Measurements from ENCODE around the gene PCP4L1. TPM values are rescaled to one million over a fixed set of nuclear protein-coding genes. Genes with fewer than 3 reads are reported as not detected.

PCP4L1 gene
- total and polyA plus RNA-seq, 8 donors, result 0.08 to 0.23 (median 0.14) TPM; not detected in 4

DNA sequence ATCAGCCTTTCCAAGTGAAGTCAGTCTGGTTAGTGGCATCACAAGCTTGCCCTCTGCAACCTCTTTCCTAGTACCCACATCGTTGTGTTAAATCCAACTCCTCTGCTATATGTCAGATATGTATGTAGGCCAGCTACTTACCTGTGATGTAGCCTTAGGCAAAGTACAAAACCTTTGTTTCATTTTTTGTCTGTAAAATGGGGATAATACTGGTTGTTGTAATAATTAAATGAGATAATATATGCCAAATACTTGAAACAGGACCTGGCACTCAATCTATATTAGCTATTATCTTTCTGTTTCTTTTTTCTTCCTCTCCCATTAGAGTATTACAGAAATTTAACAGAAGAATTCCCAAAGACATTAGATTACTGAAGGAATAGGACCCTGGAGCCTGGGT, 1.2 kb downstream of the PCP4L1 start:
- Histone ChIP-seq H3K27me3 (peaks cover 0 to 5% (median 0%) of the 10 kb centered on the region in 4 donors), H3K27ac (no peak overlapping the region), H3K4me3 (no peak overlapping the region), H3K36me3 (no peaks in the 10 kb centered on the region), H3K9me3 (no peaks in the 10 kb centered on the region), H3K4me1 (peaks cover 0 to 3% (median 0%) of the 10 kb centered on the region in 3 donors)
- ATAC-seq (no peak), FAIRE-seq (no peak), DNase-seq (no peak)
- whole genome bisulfite sequencing, 2 donors, result 66 to 78% methylated on average over 1 of the region's 1 CpG
- intact Hi-C loops (cut with DNase I), result no loop called here
- TF ChIP-seq, protein P1, sequence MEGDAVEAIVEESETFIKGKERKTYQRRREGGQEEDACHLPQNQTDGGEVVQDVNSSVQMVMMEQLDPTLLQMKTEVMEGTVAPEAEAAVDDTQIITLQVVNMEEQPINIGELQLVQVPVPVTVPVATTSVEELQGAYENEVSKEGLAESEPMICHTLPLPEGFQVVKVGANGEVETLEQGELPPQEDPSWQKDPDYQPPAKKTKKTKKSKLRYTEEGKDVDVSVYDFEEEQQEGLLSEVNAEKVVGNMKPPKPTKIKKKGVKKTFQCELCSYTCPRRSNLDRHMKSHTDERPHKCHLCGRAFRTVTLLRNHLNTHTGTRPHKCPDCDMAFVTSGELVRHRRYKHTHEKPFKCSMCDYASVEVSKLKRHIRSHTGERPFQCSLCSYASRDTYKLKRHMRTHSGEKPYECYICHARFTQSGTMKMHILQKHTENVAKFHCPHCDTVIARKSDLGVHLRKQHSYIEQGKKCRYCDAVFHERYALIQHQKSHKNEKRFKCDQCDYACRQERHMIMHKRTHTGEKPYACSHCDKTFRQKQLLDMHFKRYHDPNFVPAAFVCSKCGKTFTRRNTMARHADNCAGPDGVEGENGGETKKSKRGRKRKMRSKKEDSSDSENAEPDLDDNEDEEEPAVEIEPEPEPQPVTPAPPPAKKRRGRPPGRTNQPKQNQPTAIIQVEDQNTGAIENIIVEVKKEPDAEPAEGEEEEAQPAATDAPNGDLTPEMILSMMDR (IDR thresholded peaks at IDR 0.05), result no peak

DNA sequence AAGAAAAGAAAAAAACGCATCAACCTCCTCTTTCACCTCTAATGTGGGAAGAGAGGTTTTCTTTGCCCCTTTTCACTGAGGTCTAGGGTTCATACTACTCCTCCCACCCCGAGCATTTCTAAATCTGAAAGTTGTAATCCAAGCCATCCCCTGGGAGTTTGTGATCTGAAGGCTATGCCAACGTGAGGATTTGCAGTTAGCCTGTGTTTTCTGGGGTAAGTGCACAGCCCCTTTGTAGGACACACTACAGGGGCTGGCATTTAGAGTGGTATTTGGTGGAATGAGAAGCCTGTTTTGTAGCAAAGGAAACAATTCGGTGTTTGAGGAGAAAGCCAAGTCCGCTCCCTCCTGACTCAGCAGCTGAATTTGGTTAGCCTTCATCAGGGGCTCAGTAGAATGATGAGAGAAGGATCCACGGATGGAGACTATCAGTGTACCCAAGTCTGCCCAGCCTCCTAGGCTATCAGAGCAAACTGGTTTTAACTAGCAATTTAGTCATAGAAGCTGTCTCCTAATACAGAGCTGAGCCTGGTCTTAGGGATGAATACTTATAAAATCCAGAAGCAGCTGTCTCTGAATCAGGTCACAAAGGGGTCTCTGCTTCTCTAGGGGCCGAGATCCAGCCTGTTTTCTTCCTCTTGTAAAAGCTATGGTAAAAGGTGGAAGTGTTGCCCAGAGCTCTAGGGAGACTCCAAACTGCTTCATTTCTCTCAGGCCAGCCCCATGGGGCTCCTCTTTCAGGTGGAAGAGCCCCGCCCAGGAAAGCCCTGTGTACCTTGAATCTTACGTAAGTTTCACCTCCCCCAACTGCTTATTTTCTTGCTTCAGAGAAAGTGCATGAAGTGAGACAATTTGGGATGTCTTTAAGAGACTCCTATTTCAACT, 2.1 kb downstream of the PCP4L1 start:
- intact Hi-C loops (cut with DNase I), result no loop called here
- no peak overlapping the region for H3K27ac ChIP-seq
- H3K4me3 ChIP-seq, result no peak overlapping the region
- no peaks in the 10 kb centered on the region for H3K9me3 ChIP-seq
- H3K4me1 ChIP-seq, result peaks cover 0 to 3% (median 0%) of the 10 kb centered on the region in 3 donors
- DNase-seq (no peak), FAIRE-seq (no peak), ATAC-seq (no peak)
- WGBS, 2 donors, result 62 to 64% methylated on average over 9 of the region's 9 CpGs
- H3K36me3 ChIP-seq, result no peaks in the 10 kb centered on the region
- TF ChIP-seq, protein P1 (IDR thresholded peaks at IDR 0.05), result no peak
- H3K27me3 ChIP-seq, result peaks cover 0 to 5% (median 0%) of the 10 kb centered on the region in 4 donors

DNA sequence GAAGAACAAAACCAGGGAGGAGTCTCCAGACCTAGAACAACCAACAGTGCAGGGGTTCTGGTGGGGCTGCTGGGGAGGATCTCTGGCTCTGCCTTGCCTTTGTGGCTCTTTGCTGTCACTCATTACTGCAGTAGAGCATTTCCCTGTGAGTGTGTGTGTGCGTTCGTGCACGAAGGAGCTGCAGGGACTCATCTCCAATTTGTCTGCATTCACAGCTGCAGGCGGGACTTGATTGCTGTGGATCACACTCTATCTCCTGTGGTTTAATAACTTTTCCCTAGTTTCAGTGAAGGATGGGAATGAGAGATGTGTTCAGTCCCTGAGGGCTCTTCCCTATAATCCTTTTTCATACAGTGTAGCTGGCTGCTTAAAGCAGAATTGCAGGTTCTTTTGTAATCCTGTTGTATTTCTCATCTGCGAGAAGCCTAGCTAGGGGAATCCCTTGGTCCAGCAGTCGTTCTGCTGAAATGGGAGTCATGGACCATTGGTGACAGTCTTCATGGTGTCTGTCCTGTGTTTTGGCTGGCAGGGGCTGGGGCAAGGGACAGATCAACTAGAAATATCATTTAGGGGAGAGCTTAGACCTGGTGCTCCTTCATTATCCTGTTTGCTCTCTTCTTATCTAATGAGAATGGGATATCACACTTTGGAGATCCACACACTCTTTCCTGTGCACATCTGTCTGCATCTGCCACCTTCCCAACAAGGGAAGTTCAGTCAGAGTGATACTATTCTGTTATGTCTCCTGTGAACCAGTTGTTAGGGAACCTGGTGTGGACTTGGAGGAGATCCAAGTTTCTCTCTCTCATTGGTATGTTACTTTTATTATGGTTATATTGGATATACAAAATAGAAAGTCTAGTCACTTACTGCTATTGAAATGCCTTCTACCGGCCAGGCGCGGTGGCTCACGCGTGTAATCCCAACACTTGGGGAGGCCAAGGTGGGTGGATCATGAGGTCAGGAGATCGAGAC, 3.0 kb downstream of the PCP4L1 start:
- WGBS, 2 donors, result 78 to 79% methylated on average over 12 of the region's 12 CpGs
- TF ChIP-seq, protein P1 (IDR thresholded peaks at IDR 0.05), result no peak
- no peak for DNase-seq
- Histone ChIP-seq H3K9me3 (no peaks in the 10 kb centered on the region), H3K36me3 (no peaks in the 10 kb centered on the region), H3K27ac (no peak overlapping the region), H3K4me1 (peaks cover 0 to 3% (median 0%) of the 10 kb centered on the region in 3 donors), H3K27me3 (peaks cover 0 to 5% (median 0%) of the 10 kb centered on the region in 4 donors), H3K4me3 (no peak overlapping the region)
- ATAC-seq, result peak in 1 of 4 donors; percentile 29
- intact Hi-C loops (cut with DNase I), result no loop called here
- FAIRE-seq, result no peak

DNA sequence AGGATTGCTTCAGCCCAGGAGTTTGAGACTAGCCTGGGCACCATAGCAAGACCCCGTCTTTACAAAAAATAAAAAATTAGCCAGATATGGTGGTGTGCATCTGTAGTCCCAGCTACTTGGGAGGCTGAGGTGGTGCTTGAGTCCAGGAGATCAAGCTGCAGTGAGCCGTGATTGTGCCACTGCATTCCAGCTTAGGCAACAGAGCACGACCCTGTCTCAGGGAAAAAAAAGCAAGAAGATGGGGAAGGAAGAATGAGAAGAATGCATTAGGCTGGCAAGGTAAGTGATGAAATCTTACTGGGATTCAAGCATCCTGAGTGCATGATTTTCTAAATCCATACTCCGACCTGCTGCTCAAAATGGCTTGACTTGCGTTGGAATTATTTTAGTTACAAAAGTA, 6.8 kb downstream of the PCP4L1 start:
- ATAC-seq (no peak), FAIRE-seq (no peak), DNase-seq (no peak)
- H3K27me3 ChIP-seq, result no peaks in the 10 kb centered on the region
- H3K9me3 ChIP-seq, result no peaks in the 10 kb centered on the region
- H3K4me3 ChIP-seq, result no peak overlapping the region
- no peak overlapping the region for H3K27ac ChIP-seq
- H3K36me3 ChIP-seq, result no peaks in the 10 kb centered on the region
- intact Hi-C loops (cut with DNase I), result no loop called here
- H3K4me1 ChIP-seq, result no peaks in the 10 kb centered on the region
- TF ChIP-seq, protein P1 (IDR thresholded peaks at IDR 0.05), result no peak
- WGBS, 2 donors, result 85% methylated on average over 5 of the region's 5 CpGs

Measured in pancreas (tissue), 10 donors.